KG1 (cell line): ENCODE results near the gene CHRND.

Experiments
- DNase-seq: peaks from one replicate; lab custom pipeline; 2025; lab: John Stamatoyannopoulos, UW

The CHRND gene

GRCh38 chr2:232573771-232574435 lies 47.9 kb downstream of the CHRND start:
- no peak for DNase-seq

GRCh38 chr2:232574674-232575403 lies 48.9 kb downstream of the CHRND start:
- no peak for DNase-seq

- DNase-seq: no peak
These were observed 49.4 kb downstream of the CHRND start for GRCh38 chr2:232575404-232575746.

GRCh38 chr2:232576995-232577394 lies 51.0 kb downstream of the CHRND start:
- no peak for DNase-seq

- DNase-seq: no peak
These were observed 51.9 kb downstream of the CHRND start for GRCh38 chr2:232577841-232578240.

- no peak for DNase-seq
These were observed 52.7 kb downstream of the CHRND start for GRCh38 chr2:232578626-232579025.

- no peak for DNase-seq
These were observed 54.7 kb downstream of the CHRND start for GRCh38 chr2:232580648-232580981.

GRCh38 chr2:232581725-232582124 lies 55.8 kb downstream of the CHRND start:
- DNase-seq: no peak

- no peak for DNase-seq
These were observed 58.3 kb downstream of the CHRND start for GRCh38 chr2:232584238-232584637.
